Measurements from ENCODE around the gene DBF4B. TPM values are rescaled to one million over a fixed set of nuclear protein-coding genes. Genes with fewer than 3 reads are reported as not detected.

Gene DBF4B
- total RNA-seq, 1 experiment from 2014 or later, result 8.7 TPM

- DNase-seq (ENCODE audit: low spot score), result no peak
These were observed 68.3 kb downstream of the DBF4B start for GRCh38 chr17:44776628-44777393.

- no peak for DNase-seq (ENCODE audit: low spot score)
These were observed 69.2 kb downstream of the DBF4B start for GRCh38 chr17:44777394-44778348.

GRCh38 chr17:44778656-44779210 is 70.3 kb downstream of the DBF4B start:
- no peak for DNase-seq (ENCODE audit: low spot score)

- peak; percentile 80 for DNase-seq (ENCODE audit: low spot score)
These were observed 71.0 kb downstream of the DBF4B start for GRCh38 chr17:44779211-44780025.

GRCh38 chr17:44780161-44780560 is 71.7 kb downstream of the DBF4B start:
- DNase-seq (ENCODE audit: low spot score), result no peak

- no peak for DNase-seq (ENCODE audit: low spot score)
These were observed 72.5 kb downstream of the DBF4B start for GRCh38 chr17:44780845-44781480.

GRCh38 chr17:44781551-44782325 is 73.3 kb downstream of the DBF4B start:
- DNase-seq (ENCODE audit: low spot score), result no peak

GRCh38 chr17:44782326-44782850 is 73.9 kb downstream of the DBF4B start:
- DNase-seq (ENCODE audit: low spot score), result no peak

GRCh38 chr17:44785921-44786320 is 77.5 kb downstream of the DBF4B start:
- DNase-seq (ENCODE audit: low spot score), result peak; percentile 10

GRCh38 chr17:44786551-44787081 is 78.2 kb downstream of the DBF4B start:
- DNase-seq (ENCODE audit: low spot score), result peak; percentile 5

GRCh38 chr17:44787271-44787940 is 78.9 kb downstream of the DBF4B start:
- DNase-seq (ENCODE audit: low spot score), result peak; percentile 2

- peak; percentile 2 for DNase-seq (ENCODE audit: low spot score)
These were observed 79.7 kb downstream of the DBF4B start for GRCh38 chr17:44788139-44788538.

- DNase-seq (ENCODE audit: low spot score), result no peak
These were observed 83.8 kb downstream of the DBF4B start for GRCh38 chr17:44792276-44792675.

- DNase-seq (ENCODE audit: low spot score), result peak; percentile 3
These were observed 85.7 kb downstream of the DBF4B start for GRCh38 chr17:44793885-44794842.

GRCh38 chr17:44794851-44795413 is 86.5 kb downstream of the DBF4B start:
- peak; percentile 94 for DNase-seq (ENCODE audit: low spot score)

GRCh38 chr17:44795421-44795820 is 87.0 kb downstream of the DBF4B start:
- DNase-seq (ENCODE audit: low spot score), result peak; percentile 6

GRCh38 chr17:44795928-44796327 is 87.5 kb downstream of the DBF4B start:
- DNase-seq (ENCODE audit: low spot score), result peak; percentile 2

- no peak for DNase-seq (ENCODE audit: low spot score)
These were observed 88.3 kb downstream of the DBF4B start for GRCh38 chr17:44796731-44797130.

Data from H4 (cell line).